ENCODE measurements around the gene ASL. TPM values are rescaled to one million over a fixed set of nuclear protein-coding genes. Genes with fewer than 3 reads are reported as not detected.
"Not testable (repeated sequence)": the region's sequence is repeated elsewhere in the genome, so short reads cannot be mapped to it uniquely, and the experiment has no call there.

Gene ASL
- total RNA-seq, 1 donor from 2014 or later = 24.6 TPM

- H3K36me3 ChIP-seq = no peaks in the 10 kb centered on the region
- H3K4me1 ChIP-seq = no peaks in the 10 kb centered on the region
- no peaks in the 10 kb centered on the region for H3K27me3 ChIP-seq
- intact Hi-C loops (cut with DNase I) = no loop called here
- no peak for DNase-seq (ENCODE audit: extremely low spot score in 2 of 2)
- H3K9me3 ChIP-seq = no peaks in the 10 kb centered on the region
- no peak for TF ChIP-seq POLR2AphosphoS5 (IDR thresholded peaks at IDR 0.05; ENCODE audit: insufficient read depth in 1 of 2, low read depth in 1 of 2)
- TF ChIP-seq, protein P1, sequence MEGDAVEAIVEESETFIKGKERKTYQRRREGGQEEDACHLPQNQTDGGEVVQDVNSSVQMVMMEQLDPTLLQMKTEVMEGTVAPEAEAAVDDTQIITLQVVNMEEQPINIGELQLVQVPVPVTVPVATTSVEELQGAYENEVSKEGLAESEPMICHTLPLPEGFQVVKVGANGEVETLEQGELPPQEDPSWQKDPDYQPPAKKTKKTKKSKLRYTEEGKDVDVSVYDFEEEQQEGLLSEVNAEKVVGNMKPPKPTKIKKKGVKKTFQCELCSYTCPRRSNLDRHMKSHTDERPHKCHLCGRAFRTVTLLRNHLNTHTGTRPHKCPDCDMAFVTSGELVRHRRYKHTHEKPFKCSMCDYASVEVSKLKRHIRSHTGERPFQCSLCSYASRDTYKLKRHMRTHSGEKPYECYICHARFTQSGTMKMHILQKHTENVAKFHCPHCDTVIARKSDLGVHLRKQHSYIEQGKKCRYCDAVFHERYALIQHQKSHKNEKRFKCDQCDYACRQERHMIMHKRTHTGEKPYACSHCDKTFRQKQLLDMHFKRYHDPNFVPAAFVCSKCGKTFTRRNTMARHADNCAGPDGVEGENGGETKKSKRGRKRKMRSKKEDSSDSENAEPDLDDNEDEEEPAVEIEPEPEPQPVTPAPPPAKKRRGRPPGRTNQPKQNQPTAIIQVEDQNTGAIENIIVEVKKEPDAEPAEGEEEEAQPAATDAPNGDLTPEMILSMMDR (IDR thresholded peaks at IDR 0.05) = no peak
- no peak for TF ChIP-seq POLR2A (IDR thresholded peaks at IDR 0.05)
- no peak overlapping the region for H3K4me3 ChIP-seq
- no peak overlapping the region for H3K27ac ChIP-seq
These were observed 19.4 kb downstream of the ASL start for GRCh38 chr7:66095010-66095409.

DNA sequence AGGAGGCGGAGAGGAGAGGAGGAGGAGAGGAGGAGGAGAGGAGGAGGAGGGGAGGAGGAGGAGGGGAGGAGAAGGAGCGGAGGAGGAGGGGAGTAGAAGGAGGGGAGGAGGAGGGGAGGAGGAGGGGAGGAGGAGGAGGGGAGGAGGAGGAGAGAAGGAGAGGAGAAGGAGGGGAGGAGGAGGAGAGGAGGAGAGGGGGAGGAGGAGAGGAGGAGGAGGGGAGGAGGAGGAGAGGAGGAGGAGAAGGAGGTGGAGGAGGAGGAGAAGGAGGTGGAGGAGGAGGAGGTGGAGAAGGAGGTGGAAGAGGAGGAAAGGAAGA, 23.6 kb downstream of the ASL start:
- no peak for DNase-seq (ENCODE audit: extremely low spot score in 2 of 2)
- peak overlapping the region; percentile 95 for H3K27ac ChIP-seq
- TF ChIP-seq, protein P1 (IDR thresholded peaks at IDR 0.05) = no peak
- TF ChIP-seq POLR2AphosphoS5 (IDR thresholded peaks at IDR 0.05; ENCODE audit: insufficient read depth in 1 of 2, low read depth in 1 of 2) (no peak), POLR2A (IDR thresholded peaks at IDR 0.05) (no peak)
- no peaks in the 10 kb centered on the region for H3K9me3 ChIP-seq
- peak overlapping the region in 1 of 2 donors; percentile 43 for H3K4me3 ChIP-seq
- no peaks in the 10 kb centered on the region for H3K4me1 ChIP-seq
- H3K27me3 ChIP-seq = no peaks in the 10 kb centered on the region
- intact Hi-C loops (cut with DNase I) = no loop called here
- H3K36me3 ChIP-seq = no peaks in the 10 kb centered on the region

GRCh38 chr7:66099551-66100407, 24.2 kb downstream of the ASL start:
- peak overlapping the region; percentile 95 for H3K27ac ChIP-seq
- H3K27me3 ChIP-seq = no peaks in the 10 kb centered on the region
- peak overlapping the region; percentile 43 to 45 for H3K4me3 ChIP-seq
- H3K36me3 ChIP-seq = no peaks in the 10 kb centered on the region
- intact Hi-C loops (cut with DNase I) = no loop called here
- no peaks in the 10 kb centered on the region for H3K9me3 ChIP-seq
- H3K4me1 ChIP-seq = no peaks in the 10 kb centered on the region
- TF ChIP-seq, protein P1 (IDR thresholded peaks at IDR 0.05) = no peak
- TF ChIP-seq POLR2AphosphoS5 (IDR thresholded peaks at IDR 0.05; ENCODE audit: insufficient read depth in 1 of 2, low read depth in 1 of 2) (peak in 1 of 2 donors; percentile 65), POLR2A (IDR thresholded peaks at IDR 0.05) (peak in 1 of 2 donors; percentile 47)
- DNase-seq (ENCODE audit: extremely low spot score in 2 of 2) = peak in 1 of 2 donors; percentile 97

DNA sequence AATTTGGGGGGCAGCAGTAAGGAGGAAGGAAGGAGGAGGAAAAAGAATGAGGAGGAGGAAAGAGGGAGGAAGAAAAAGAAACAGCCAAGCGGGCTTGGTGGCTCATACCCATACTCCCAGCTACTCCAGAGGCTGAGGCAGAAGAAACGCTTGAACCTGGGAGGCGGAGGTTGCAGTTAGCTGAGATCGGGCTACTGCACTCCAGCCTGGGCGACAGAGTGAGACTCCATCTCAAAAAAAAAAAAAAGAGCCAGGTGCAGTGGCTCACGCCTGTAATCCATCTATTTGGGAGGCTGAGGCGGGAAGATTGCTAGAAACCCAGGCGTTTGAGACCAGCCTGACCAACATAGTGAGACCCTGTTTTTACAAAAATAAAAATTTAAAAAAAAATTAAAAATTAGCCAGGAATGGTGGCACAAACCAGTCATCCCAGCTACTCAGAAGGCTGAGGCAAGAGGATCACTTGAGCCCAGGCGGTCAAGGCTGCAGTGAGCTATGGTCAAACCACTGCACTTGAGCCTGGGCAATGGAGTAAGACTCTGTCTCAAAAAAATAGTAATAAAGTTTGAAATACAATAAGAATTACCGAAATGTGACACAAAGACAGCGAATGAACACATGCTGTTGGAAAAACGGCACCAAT, 24.9 kb downstream of the ASL start:
- intact Hi-C loops (cut with DNase I) = no loop called here
- Histone ChIP-seq H3K9me3 (no peaks in the 10 kb centered on the region), H3K36me3 (no peaks in the 10 kb centered on the region), H3K4me3 (peak overlapping the region; percentile 43 to 45), H3K27me3 (no peaks in the 10 kb centered on the region), H3K4me1 (no peaks in the 10 kb centered on the region), H3K27ac (peak overlapping the region; percentile 95)
- TF ChIP-seq POLR2AphosphoS5 (IDR thresholded peaks at IDR 0.05; ENCODE audit: insufficient read depth in 1 of 2, low read depth in 1 of 2) = no peak
- TF ChIP-seq, protein P1 (IDR thresholded peaks at IDR 0.05) = no peak
- TF ChIP-seq POLR2A (IDR thresholded peaks at IDR 0.05) = no peak
- DNase-seq (ENCODE audit: extremely low spot score in 2 of 2) = no peak

DNA sequence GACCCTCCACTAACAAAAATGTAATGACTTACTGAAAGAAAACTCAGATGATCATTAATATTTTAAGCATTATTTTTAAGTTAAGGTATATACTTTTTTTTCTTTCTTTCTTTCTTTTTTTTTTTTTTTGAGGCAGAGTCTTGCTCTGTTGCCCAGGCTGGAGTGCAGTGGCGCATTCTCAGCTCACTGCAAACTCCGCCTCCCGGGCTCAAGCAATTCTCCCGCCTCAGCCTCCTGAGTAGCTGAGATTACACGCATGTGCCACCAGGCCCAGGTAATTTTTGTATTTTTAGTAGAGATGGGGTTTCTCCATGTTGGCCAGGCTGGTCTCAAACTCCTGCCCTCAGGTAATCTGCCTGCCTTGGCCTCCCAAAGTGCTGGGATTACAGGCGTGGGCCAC, 26.5 kb downstream of the ASL start:
- H3K27me3 ChIP-seq; H3K36me3 ChIP-seq; H3K27ac ChIP-seq; intact Hi-C loops (cut with DNase I); H3K4me1 ChIP-seq; H3K9me3 ChIP-seq; DNase-seq (ENCODE audit: extremely low spot score in 2 of 2); H3K4me3 ChIP-seq: not testable (repeated sequence)

DNA sequence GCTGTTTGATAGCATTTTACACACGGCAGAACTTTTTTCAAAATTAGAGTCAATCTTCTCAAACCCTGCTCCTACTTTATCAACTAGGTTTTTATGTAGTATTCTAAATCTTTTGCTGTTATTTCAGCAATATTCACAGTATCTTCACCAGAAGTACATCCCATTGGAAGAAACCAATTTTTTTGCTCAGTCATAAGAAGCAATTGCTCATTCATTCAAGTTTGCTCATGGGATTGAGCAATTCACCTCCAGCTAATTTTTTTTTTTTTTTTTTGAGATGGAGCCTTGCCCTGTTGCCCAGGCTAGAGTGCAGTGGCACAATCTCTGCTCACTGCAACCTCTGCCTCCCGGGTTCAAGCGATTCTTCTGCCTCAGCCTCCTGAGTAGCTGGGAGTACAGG, 28.4 kb downstream of the ASL start:
- H3K4me1 ChIP-seq; intact Hi-C loops (cut with DNase I); DNase-seq (ENCODE audit: extremely low spot score in 2 of 2); H3K27me3 ChIP-seq; H3K36me3 ChIP-seq; H3K27ac ChIP-seq; H3K9me3 ChIP-seq; H3K4me3 ChIP-seq: not testable (repeated sequence)

Data from vagina (tissue), 2 donors.